Endothelial cell of hepatic sinusoid (primary cell): ENCODE results near the gene SLC37A3.
"Not testable (repeated sequence)": the region's sequence is repeated elsewhere in the genome, so short reads cannot be mapped to it uniquely, and the experiment has no call there.

Experiments used
- in situ Hi-C: cut with HindIII; loops from 2 replicates; pipeline ENCODE4 v1.10.0; 2017; ENCODE audit warnings: low sequenced_read_pairs

SLC37A3 gene

DNA sequence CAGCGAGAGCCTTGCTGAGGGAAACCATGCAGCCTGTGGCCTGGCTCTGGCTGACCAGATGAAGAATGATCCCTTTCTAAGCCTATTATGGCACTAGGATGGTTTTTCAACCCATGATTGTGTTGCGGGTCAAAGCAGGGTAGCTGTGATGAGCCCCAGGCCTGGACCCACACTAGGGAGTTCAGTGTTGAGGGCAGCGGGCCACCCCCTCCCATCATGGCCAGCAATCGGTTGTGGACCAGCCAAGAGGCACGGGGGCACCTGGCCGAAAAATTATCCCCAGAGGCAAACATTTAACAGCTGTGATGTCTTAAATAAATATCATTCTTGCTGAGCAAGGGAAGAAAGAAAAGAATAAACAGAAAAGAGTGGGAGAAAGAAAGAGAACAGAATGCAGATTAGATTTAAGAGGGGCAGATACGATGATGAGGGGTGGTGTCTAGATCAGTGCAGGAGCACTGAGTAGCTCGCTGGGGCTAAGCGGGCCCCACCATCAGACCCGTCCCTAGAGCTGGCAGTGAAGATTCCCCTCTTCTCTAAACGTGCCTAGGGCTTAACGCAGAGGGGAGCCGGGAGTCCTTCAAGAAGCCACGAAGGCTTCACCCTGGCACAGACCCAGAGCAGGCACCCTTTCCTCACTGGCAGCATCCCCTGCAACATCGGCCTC, 82.7 kb downstream of the SLC37A3 start:
- in situ Hi-C loops, result no loop called here

DNA sequence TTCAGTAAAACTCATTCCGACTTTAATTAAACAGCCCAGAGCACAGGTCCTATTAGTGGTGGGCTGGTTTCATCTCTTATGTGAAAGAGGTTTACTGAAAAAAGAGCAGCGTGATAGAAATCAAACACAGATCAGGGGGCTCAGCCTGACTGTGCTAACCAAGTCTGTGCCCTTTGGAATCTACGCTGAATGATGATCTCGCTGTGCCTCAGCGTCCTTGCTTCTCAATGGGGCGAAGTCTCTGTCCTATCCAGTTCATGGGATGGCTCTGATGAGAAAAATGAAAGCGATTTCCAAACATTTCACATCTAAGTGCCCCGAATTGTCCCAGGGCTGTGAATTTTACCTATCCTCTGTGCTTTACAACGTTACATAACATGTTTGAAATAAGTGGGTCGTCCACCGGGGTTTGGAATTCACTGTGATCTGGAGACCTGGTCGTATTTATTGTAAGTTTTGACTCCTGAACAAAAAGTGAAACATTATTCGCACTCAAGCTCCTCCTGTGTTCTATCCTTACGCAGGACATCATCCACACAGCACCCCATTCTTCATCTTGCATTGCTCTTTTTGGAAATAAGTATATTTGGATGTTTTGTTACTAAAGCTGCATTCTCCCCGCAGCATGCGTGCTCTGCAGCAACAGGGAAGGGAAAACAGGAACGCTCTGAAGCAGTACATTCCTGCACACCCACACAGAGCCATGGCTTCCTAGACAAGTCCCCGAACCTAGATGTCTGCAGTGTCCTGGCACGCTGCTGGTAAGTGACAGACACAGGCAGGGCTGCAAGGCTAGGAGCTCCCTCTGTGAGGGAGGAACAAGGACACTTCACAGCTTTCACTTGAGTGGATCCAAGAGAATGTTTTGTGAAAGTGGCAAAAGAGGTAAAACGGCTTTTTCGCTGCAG, 83.5 kb downstream of the SLC37A3 start:
- in situ Hi-C loops, result no loop called here

DNA sequence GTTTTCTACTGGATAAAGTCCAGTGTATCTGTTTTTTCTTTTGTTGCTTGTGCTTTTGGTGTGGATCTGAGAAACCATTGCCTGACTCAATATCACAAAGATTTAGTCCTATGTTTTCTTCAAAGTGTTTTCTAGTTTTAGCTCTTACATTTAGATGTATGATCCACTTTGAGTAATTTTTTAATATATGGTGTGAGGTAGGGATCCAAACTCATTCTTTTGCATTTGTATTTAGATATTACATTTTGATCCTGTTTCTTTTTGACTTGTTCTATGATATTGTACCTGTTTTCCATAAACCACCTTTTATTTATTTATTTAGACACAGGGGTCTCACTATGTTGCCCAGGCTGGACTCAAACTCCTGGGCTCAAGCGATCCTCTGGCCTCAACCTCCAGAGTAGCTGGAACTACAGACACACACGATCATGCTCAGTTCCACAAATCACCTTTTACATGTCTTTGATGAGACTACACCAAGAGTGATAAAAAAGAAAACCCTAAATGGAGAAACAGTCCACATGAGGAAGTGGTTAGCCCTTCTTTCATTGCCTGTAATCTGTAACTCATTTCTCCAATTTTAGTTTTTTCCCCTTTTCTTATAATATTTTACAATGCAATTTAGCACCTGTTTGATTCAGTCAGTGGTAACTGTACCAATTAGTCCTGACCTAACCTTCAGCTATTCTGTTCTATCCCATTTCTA, 86.0 kb downstream of the SLC37A3 start:
- in situ Hi-C loops, result no loop called here

DNA sequence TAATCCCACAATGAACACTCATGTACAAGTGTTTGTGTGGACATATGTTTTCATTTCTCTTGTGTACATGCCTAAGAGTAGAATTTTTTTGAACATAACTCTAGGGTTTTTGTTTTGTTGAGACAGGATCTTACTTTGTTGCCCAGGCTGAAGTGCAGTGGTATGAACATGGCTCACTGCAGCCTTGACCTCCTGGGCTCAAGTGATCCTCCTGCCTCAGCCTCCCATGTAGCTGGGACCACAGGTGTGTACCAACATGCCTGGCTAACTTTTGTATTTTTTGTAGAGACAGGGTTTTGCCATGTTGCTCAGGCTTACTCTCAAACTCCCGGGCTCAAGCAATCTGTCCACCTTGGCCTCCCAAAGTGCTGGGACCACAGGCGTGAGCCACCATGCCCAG, 87.2 kb downstream of the SLC37A3 start:
- in situ Hi-C loops, result not testable (repeated sequence)

DNA sequence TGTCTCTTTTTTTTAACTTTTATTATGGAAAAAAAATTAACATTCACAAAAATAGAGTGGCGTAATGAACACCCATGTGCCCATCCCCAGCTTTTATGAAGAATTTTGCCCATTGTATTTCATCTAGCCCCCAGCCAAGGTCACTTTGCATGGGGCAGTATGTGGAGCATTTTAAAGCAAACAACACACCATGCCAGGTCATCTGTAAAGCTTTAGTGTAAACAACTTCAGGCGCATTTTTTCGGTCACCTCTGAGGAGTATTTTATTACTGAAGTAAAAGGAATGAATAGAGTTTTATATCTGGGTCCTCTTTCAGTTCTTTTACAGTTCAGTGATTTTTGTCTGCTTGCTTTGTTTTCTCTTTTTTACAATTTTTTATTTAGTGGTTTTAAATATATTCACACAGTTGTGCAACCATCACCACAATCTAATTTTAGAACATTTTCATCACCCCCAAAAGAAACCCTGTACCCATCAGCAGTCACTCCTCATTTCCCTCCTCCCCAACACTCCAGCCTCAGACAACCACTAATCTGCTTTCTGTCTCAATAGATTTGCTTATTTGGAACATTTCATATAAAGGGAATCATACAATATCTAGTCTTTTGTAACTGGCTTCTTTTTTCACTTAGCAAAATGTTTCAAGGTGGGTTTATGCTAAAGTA, 87.9 kb downstream of the SLC37A3 start:
- in situ Hi-C loops, result no loop called here

DNA sequence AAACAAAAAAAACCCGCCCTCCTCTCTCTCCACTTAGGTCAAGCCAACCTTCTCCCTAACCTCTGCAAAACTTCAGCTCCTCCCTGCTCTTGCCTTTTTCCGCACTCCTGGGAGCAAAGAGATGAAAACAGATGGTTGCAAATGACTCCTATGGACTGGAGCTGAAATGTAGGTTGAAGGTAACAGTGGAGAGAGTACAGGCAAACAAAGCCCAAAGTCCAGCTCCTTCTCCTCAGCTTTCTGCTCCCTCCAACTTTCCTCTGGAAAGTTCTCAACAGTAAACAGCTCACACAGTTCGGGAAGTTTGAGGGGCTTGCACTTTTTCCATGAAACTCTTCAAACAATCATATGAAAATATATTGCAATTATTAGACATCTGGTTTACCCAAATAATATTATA, 90.3 kb downstream of the SLC37A3 start:
- in situ Hi-C loops, result no loop called here

DNA sequence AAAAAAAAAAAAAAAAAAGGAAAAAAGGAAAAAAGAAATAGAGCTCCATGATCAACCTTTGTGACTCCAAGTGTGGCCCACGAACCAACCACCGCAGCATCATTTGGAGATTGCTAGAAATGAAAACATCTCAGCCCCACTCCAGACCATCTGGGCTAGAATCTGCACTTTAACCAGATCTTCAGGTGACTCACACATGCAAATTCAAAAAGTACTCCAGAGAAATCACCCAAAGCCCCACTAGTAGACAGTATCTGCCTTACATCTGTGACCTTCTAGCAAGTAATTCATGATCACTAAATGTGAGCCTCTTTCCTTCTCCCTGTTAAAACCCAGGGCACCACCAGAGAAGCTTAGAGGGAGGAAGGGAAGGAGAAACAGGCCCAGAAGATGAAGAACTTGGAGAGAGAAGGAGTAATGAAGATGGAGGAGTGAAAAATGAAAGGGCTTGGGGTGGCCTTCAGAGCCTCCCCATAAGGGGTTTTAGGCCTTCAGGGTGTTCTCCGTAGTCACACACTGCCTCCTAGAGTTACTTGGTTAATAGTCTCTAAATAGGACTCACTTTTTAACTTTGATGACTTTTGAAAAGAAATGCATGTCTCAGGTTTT, 94.0 kb downstream of the SLC37A3 start:
- in situ Hi-C loops, result no loop called here

DNA sequence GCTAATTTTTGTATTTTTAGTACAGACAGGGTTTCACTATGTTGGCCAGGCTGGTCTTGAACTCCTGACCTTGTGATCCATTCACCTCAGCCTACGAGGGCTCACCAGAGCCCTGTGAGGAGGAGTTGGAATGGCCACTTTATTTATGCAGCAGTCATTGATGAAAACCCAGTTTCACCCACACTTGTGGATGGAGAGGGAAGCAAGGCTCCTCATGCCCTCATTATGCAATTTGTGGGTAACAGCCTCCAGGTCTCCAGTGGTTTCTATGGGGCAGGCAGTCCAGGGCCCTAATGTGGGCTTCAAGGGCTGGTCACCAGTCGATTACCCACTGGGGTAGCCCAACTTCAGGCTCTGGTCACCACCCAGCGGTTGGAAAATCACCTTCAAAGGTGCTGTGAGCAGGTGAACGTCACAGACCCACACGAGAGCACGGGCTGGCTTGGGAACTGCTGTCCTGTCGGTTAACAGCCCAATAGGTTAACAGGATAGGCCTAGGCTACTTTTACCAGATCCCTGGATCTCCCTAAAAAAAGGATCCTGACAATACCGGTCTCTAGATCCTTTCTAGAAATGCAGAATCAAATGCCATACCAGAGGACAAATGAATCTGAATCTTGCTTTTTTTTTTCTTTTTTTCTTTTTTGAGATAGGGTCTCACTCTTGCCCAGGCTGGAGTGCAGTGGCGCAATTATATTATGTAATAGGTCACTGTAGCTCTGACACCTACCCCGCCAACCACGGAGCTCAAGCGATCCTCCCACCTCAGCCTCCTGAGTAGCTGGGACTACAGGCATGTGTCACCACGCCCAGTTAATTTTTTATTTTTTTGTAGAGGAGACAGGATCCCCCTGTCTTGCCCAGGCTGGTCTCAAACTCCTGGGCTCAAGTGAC, 97.8 kb downstream of the SLC37A3 start:
- in situ Hi-C loops, result no loop called here

DNA sequence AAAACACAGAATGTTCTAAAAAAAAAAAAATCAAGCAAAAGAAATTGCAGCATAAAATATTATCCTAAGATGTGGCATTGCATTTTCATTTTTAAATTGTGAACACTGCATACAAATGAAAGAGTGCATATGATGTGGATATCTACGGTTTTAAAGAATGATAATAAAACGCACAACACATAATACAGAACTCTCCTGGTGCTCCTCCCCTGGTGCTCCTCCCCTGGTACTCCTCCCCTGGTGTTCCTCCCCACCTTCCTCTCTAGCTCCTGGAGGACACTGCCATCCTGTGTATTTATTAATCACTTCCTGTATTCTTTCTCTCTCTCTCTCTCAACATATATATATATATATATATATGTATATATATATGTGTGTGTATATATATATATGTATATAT, 100.1 kb downstream of the SLC37A3 start:
- in situ Hi-C loops, result loop anchor here (5.0 kb wide), 1 partner anchor 51 kb away; no protein-coding TSS in a partner anchor

DNA sequence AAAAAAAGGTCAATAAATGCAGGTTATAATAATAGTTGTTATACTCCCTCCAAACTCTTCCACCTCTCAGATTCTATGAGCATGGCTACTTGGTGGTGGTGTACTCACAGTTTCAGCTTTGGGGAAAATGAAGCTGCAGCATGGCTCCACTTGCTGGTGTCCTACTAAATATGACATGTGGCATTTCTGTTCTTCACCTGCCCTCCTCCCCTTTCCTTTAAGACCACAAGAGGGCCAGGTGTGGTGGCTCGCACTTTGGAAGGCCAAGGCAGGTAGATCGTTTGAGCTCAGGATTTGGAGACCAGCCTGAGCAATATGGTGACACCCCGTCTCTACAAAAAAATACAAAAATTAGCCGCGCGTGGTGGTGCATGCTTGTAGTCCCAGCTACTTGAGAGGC, 101.1 kb downstream of the SLC37A3 start:
- in situ Hi-C loops, result loop anchor here (5.0 kb wide), 1 partner anchor 50 kb away; no protein-coding TSS in a partner anchor

DNA sequence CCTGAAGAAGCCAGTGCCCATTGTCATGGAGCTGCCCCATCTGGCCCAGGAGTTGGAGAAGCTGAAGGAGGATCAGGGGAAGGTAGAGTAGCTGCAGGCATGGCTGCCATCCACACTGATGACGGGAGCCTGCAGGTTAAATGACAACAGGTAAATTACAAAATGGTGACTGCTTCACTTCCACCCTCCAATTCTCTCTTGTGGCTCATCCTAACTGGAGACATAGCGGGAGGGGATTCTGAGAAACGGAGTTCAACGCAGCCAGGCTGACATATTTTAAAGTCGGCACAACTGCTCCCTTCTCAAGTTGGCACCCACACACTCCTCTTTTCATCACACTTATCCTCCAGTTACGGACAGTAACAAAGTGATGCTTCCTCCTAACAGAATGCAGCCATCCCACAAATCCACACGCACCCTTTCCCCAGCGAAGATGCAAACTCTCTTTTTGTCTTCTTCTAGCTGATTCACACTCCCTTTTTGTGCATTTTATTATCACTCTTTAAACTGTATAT, 103.0 kb downstream of the SLC37A3 start:
- in situ Hi-C loops, result loop anchor here (5.0 kb wide), 1 partner anchor 48 kb away; no protein-coding TSS in a partner anchor

DNA sequence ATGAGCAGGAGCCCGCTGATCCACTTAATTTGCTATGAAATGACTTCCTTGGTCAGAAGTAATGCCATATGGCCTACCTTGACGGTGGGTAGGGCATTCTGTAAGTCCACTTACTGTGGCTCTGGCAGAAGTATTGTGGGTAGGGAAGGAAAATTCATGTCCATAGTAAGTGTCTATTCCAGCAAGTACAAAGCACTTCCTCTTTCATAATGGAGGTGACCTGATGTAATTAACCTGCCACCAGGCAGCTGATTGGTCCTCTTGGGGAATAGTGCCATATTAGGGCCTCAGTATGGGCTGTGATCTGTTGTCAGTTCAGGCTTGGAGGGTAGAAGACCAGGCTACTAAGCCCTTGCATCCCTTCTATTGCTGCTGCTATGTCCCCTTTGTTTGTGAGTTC, 103.9 kb downstream of the SLC37A3 start:
- in situ Hi-C loops, result no loop called here

DNA sequence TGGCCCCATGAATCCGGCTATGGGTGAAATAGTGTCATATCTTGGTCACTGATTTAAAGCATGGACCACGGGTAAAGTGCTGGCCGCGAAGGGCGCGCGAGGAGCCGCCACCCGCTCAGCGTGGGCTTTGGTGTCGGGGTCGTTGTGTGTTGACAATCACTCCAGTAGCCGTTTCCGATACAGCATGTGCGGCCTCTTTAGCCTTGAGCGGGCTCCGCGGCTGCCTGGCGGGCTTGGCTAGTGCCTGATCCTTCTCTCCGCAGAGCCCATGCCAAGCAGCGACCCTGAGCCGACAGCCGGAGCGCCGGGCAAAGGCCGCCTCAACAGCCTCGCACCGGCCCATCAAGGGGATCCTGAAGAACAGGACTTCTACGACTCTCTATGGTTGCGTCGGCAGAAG, 105.9 kb downstream of the SLC37A3 start:
- in situ Hi-C loops, result no loop called here

DNA sequence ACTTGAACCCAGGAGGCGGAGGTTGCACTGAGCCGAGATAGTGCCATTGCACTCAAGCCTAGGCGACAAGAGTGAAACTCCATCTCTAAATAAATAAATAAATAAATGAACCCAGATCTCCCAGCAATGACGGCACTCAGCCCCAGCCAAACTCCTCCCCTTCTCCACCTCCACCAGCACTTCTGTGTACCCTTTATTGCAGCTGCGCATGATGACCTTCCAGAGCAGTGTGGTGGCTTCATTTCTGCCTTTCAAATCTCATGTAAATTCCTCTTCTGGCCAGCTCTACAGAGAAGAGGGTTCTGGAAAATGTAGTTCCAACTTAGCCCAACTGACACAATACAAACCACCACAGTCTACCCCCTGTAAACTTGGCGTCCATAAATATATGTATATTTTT, 108.5 kb downstream of the SLC37A3 start:
- in situ Hi-C loops, result no loop called here

DNA sequence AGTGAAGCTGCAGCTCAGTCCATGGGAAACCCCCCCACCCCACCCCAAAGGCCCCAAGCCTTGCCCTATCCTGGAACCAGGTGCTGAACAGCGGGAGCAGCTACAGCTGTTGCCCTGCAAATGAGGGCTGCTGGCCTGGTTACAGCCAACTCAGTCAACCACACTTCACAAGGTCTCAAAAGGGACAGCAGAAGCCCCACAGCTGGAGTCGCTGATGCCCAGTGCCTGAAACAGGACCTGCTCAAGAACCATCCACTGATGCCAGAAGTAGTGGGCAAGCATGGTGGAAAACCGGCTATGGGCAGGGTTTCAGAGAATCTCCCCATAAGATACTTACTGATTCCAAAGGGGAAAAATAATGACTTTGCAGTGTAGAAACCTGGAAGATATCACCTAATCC, 110.3 kb downstream of the SLC37A3 start:
- in situ Hi-C loops, result no loop called here

DNA sequence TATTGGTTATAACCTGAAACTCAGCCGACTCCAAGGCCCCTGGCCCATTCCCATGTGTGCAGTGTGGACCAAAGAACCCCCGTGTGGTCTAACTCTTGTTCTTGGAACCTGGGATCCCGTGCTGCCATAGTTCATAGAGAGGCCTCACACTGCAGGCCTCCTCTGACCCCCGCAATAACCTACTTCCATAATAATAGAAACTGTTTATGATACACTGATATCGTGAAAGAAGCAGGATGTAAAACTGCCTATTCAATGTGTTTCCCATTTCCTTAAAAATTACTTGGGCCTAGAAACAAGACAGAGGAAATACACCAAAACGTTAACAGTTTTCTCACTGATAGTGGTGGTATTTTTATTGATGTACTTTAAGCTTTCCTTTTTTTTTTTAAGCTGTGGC, 112.4 kb downstream of the SLC37A3 start:
- in situ Hi-C loops, result no loop called here

DNA sequence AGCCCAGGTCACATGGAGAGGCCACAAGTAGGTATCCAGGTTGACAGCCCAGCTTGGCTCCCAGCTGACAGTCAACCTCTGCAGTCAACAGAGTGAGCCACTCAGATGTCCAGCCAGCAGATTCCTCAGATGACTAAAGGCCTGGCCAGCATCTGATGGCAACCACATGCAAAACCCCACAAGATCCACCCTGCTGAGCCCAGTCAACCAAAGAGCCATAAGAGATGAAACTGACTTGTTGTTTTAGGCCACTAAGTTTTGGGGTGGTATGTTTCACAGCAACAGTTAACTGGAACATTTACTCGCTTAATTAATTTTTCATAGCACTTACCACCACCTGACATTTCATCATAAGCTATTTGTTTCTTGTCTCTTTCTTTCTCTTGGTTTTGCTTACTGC, 114.3 kb downstream of the SLC37A3 start:
- in situ Hi-C loops, result no loop called here
